GM23338 (cell line): ENCODE measurements around the gene FPR1.

Experiments used
- CREB1 ChIP-seq: fragments of 250-450 bp; sonication (Bioruptor Pico); IDR thresholded peaks from 2 replicates; pipeline ENCODE4 v1.5.0; 2020; ENCODE audit warnings: low read depth, mild to moderate bottlenecking, moderate library complexity
- CTCF ChIP-seq, 2 experiments: fragments of 200-600 bp in 1 of 2; sonication (generic) in 1 of 2; conservative IDR thresholded peaks; 2 replicates each; pipeline versions ENCODE4 v1.5.1 to v1.6.1; 2016 to 2017; ENCODE audit warnings: antibody characterized with exemption in 2 of 2, low read depth in 2 of 2, mild to moderate bottlenecking in 2 of 2, moderate library complexity in 1 of 2
- ETS1 ChIP-seq: IDR thresholded peaks from 2 replicates; pipeline ENCODE4 v1.6.1; 2016; ENCODE audit warnings: antibody characterized with exemption
- EZH2 ChIP-seq: fragments of 200-600 bp; sonication (generic); IDR thresholded peaks from one replicate; pipeline ENCODE4 v1.8.0; 2017; ENCODE audit warnings: antibody characterized with exemption, mild to moderate bottlenecking, low read depth; ENCODE audit not compliant: unreplicated experiment
- EZH2phosphoT487 ChIP-seq: fragments of 200-600 bp; sonication (generic); IDR thresholded peaks from one replicate; pipeline ENCODE4 v1.8.1; 2018; ENCODE audit warnings: antibody characterized with exemption; ENCODE audit not compliant: unreplicated experiment
- JUNB ChIP-seq: IDR thresholded peaks from one replicate; pipeline ENCODE4 v1.6.1; 2016; ENCODE audit warnings: antibody characterized with exemption; ENCODE audit not compliant: unreplicated experiment
- NANOG ChIP-seq: IDR thresholded peaks from 2 replicates; pipeline ENCODE4 v1.6.1; 2016; ENCODE audit warnings: antibody characterized with exemption, borderline replicate concordance
- POLR2AphosphoS5 ChIP-seq: IDR thresholded peaks from 2 replicates; pipeline ENCODE4 v1.6.1; 2016; ENCODE audit warnings: antibody characterized with exemption, low read depth
- REST ChIP-seq: IDR thresholded peaks from one replicate; pipeline ENCODE4 v1.6.1; 2018; ENCODE audit warnings: antibody characterized with exemption; ENCODE audit not compliant: unreplicated experiment
- STAT1 ChIP-seq: IDR thresholded peaks from one replicate; pipeline ENCODE4 v1.6.1; 2016; ENCODE audit warnings: antibody characterized with exemption; ENCODE audit not compliant: unreplicated experiment
- ZNF462 ChIP-seq: fragments of 250-450 bp; sonication (Bioruptor Pico); IDR thresholded peaks from 2 replicates; pipeline ENCODE4 v1.5.0; 2020; ENCODE audit warnings: mild to moderate bottlenecking, moderate library complexity

GRCh38 chr19:51754109-51754508, 2.4 kb upstream of the FPR1 start:
- no peak for TF ChIP-seq CTCF (conservative IDR thresholded peaks at IDR 0.05; ENCODE audit: low read depth in 2 of 2)
- TF ChIP-seq CREB1 (CRISPR knock-in tag) = no peak
- no peak for TF ChIP-seq REST
- no peak for TF ChIP-seq EZH2
- no peak for TF ChIP-seq POLR2AphosphoS5
- TF ChIP-seq EZH2phosphoT487 = no peak
- TF ChIP-seq ETS1 = no peak
- TF ChIP-seq NANOG = no peak
- no peak for TF ChIP-seq ZNF462 (CRISPR knock-in tag)
- TF ChIP-seq STAT1 = no peak
- no peak for TF ChIP-seq JUNB
